GM04504 (cell line): ENCODE data around the gene HTR1D.

Source experiments
- DNase-seq: peaks from one replicate; pipeline ENCODE4 v3.0.0-alpha.2; 2012; ENCODE audit warnings: low read depth

The HTR1D gene

DNA sequence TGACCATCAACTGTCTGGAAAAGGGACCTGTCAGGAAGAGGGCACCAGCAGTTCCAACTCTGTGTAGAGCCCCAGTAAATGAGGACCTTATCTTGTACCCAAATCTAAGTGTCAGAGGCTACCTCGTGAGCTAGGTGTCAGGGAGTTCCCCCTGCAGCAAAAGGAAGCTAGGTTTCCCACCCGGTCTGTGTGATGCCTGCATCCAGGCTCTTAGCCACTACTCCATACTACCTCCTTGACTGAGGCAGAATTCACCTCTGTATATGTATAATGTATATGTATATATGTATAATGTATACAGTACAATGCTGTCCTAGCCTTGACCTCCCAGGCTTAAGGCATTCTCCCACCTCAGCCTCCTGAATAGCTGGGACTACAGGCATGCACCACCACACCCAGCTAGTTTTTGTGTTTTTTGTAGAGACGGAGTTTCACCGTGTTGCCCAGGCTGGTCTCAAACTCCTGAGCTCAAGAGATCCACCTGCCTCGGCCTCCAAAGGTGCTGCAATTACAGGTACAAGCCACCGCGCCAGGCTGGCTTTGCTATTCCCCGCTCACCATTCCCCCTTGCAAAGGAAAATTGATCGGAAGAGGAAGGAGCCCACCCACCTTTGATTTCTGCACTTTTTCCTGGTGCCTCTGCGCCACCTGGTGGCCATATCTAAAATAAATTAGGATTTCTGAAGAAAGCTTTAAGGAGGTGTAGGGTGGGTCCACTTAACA lies 32.9 kb downstream of the HTR1D start:
- DNase-seq = no peak

DNA sequence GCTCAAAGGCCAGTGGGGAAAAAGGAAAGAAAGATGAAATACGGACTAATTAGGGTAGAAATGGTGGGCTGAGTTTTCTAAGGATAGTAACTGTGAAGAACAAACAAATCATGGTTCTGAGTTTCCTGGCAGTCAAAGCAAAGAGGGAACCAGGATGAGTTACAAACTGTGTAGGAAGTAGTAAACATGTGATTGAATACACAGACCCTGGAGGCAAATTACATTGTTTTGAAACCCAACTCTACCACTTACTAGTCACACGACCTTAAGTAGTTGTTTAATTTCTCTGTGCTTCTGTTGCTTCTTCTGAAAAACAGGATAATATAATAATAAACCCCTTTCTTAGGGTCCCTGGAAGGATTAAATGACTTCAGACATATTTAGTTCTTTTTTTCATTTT lies 37.4 kb downstream of the HTR1D start:
- DNase-seq = no peak

DNA sequence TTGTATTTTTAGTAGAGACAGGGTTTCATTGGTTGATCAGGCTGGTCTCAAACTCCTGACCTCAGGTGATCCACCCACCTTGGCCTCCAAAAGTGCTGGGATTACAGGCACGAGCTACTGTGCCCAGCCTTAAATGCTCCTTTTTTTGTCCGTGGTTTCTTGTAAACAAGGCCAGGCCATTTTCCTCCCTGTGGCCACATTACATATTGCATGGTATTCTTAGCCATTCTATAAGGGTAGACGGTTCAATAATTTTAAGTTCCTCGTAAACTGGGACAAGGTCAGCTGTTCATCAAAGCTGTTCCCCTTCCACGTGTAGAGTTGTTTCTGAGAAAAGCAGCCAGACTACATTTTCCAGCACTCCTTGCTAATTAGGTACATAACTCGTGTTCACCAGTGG lies 38.4 kb downstream of the HTR1D start:
- DNase-seq = no peak

- no peak for DNase-seq
These were observed 38.9 kb downstream of the HTR1D start for GRCh38 chr1:23178414-23178813.

GRCh38 chr1:23177438-23178380 lies 39.6 kb downstream of the HTR1D start:
- no peak for DNase-seq

GRCh38 chr1:23177031-23177430 lies 40.3 kb downstream of the HTR1D start:
- no peak for DNase-seq

GRCh38 chr1:23174426-23175110 lies 42.7 kb downstream of the HTR1D start:
- no peak for DNase-seq

DNA sequence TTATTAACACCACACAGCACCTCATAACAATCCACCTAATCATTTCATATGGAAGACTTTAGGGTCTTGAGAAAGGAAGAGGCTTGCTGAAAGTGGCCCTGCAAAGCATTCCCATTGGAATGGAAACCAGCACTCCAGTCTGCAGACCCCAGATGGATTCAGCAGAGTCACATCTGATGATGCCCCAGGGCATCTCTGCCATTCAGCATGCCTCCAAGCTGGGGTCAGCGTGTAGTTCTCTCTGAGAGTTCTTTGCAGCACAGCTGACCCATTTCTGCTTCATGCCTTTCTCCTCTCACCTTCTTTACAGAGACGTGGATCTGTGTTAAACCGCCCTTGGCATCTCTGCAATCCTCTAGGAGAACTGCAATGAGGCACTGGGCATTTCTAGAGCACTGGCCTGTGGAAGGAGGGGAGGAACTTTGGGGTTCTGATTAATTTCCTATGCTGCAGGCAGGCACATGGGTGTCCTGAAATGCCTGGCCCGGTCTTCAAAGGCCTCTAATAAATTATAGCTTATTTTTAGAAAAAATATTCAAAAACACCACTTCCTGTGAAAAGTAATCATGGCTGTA lies 46.0 kb downstream of the HTR1D start:
- DNase-seq = no peak

- DNase-seq = peak; percentile 86
These were observed 47.5 kb downstream of the HTR1D start for GRCh38 chr1:23169727-23170335.

DNA sequence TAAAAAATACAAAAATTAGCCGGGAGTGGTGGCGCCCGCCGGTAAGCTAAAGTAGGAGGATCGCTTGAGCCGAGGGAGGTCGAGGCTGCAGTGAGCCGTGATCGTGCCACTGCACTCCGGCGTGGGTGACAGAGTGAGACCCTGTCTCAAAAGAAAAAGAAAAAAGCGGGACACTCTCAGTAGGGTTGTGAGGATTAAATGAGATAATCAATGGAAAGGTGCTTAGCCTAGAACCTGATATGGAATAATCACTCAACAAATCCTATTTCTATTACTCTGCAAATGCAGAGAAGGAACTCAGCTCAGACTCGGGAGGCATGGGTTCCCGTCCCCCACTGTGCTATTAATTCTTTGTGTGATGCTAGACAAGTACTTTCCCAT lies 48.1 kb downstream of the HTR1D start:
- DNase-seq = no peak

GRCh38 chr1:23168445-23169194 lies 48.7 kb downstream of the HTR1D start, which contains the start of gene LUZP1:
TSS of gene LUZP1 (minus strand) at chr1:23168856.
- peak; percentile 78 for DNase-seq

DNA sequence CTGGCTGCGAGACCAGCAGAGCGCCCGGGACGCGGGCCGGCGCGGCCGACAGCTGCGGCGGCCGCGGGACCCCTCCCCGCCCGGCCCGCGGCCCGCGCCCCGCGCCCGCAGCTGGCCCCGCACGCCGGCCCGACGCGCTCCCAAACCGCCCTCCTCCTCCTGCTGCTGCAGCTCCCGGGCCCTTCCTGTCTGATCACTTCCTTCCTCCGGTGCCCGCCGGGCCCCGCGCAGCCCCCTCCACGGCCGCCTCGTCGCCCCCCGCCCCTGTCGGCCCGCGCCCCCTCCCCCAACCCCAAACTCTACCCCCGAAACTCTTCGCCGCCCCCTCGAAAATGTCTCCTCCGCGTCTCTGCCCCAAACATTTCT lies 49.2 kb downstream of the HTR1D start:
- DNase-seq = no peak

DNA sequence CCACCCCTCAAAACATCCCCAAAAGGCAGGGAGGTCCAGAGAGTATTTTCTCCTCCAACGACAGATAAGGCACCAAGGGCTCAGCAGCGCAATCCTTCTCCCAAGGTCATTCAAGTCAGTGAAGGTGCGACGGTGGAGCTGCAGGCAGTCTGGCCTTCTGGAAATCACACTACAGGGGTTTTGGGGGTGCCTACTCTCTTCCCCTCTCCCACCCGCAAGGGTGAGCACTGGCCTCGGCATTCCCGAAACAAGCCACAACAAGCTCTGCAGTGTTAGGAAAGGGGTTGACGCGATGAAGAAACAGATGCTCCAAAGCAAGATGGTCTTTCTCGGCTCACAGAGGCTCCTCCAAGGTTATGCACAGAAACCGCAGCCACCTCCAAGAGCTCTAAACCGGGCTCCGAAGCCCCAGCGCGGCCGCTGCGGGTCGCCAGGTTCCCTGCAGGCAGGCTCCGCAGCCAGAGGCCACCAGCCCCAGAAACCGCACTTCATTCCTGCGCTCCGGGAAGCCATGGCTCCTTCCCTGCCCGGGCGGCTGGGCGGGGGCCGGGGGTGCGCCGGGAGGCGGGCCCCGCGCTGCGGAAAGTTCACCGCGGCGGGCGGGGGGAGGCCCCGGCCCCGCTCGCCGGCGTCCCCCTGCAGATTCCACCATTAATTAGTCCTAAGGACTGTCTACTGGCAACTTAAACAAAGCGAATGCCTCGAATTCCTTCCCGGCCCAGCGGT lies 49.8 kb downstream of the HTR1D start:
- DNase-seq = no peak

DNA sequence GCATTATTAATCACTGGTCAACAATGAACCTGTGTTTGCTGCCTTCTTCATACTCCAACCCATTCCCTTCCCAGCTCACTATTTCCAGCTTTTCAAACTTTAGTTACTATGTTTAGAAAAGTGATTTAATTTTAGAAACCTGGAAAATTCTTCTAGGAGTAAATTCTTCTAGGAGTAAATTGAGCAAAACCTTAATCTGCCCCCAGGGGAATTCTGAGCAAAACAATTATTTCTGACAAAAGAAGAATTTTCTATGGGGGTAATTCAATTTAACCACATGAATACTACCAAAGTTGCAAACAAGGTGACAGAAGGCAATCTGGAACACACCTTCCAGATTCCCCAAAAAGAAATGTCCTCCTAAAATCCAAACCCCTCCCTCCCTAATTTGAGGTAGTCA lies 50.4 kb downstream of the HTR1D start:
- no peak for DNase-seq

DNA sequence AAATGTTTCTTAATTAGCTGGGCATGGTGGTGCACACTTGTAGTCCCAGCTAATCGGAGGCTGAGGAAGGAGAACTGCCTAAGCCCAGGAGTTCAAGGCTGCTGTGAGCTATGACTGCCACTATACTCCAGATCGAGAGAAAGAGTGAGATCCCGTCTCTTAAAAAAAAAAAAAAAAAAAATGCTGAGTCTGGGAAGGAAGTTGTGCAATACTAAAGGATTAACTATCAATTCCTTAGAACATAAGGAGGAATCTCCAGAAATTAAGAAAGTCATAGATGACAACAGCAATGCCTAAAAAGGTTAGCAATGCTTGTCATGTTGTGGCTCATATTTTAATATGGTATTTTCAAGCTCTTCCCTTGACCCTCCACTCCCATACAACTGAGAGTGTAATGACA lies 53.9 kb downstream of the HTR1D start:
- no peak for DNase-seq

GRCh38 chr1:23159963-23160877 lies 57.1 kb downstream of the HTR1D start:
- DNase-seq = no peak

DNA sequence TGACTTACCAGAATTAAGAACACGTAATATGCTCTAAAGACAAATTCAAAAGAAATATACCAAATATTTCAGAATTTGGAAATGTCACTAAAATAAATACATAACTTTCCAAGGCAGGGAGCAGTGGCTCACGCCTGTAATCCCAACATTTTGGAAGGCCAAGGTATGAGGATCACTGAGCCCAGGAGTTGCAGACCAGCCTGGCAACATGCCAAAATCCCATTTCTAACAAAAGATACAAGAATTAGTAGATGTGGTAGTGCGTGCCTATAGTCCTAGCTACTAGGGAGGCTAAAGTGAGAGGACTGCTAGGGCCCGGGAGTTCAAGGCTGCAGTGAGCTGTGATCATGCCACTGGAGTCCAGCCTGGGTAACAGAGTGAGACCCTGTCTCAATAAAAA lies 60.4 kb downstream of the HTR1D start:
- DNase-seq = no peak

- DNase-seq = no peak
These were observed 64.2 kb downstream of the HTR1D start for GRCh38 chr1:23152966-23153684.

GRCh38 chr1:23150742-23151141 lies 66.6 kb downstream of the HTR1D start:
- DNase-seq = no peak
